CD8-positive, alpha-beta memory T cell (primary cell): Measurements from ENCODE around the gene ANGPTL7. TPM values are rescaled to one million over a fixed set of nuclear protein-coding genes. Genes with fewer than 3 reads are reported as not detected.

Experiments used
- CTCF ChIA-PET: fragments of 350-600 bp; sonication (Branson Sonifier 250); formaldehyde crosslinking; loops from one replicate; lab custom pipeline; 2021; ENCODE audit warnings: antibody characterized with exemption; lab: Charles Lee
- POLR2A ChIA-PET: fragments of 350-600 bp; sonication (Branson Sonifier 250); formaldehyde crosslinking; loops from one replicate; lab custom pipeline; 2021; ENCODE audit warnings: antibody characterized with exemption; lab: Charles Lee
- DNase-seq, 5 donors: peaks; one replicate each; pipeline versions ENCODE4 v3.0.0 to v3.0.0-alpha.2; 2020 to 2022; ENCODE audit warnings: mixed read lengths in 1 of 5
- H3K27ac ChIP-seq: one replicate; pipeline ENCODE4 v1.7.0; 2013; ENCODE audit warnings: low read depth, mild to moderate bottlenecking, low read length, moderate library complexity
- H3K27me3 ChIP-seq: 2 replicates; pipeline ENCODE4 v1.7.0; 2013; ENCODE audit warnings: low read length, mild to moderate bottlenecking; ENCODE audit not compliant: insufficient read depth, poor library complexity, severe bottlenecking
- H3K36me3 ChIP-seq: 2 replicates; pipeline ENCODE4 v1.7.0; 2013; ENCODE audit warnings: mild to moderate bottlenecking, low read length, moderate library complexity; ENCODE audit not compliant: insufficient read depth
- H3K4me1 ChIP-seq: 2 replicates; pipeline ENCODE4 v1.7.0; 2013; ENCODE audit warnings: mild to moderate bottlenecking, low read length, moderate library complexity; ENCODE audit not compliant: insufficient read depth
- H3K4me3 ChIP-seq: 2 replicates; pipeline ENCODE4 v1.7.0; 2013; ENCODE audit warnings: mild to moderate bottlenecking, low read length
- H3K9me3 ChIP-seq: 2 replicates; pipeline ENCODE4 v1.7.0; 2013; ENCODE audit warnings: mild to moderate bottlenecking, low read length
- H3K27ac Mint-ChIP-seq, 8 donors: one replicate each; pipeline ENCODE4 v1.8.0; 2020 to 2021; ENCODE audit warnings: mixed read lengths in 8 of 8, mild to moderate bottlenecking in 6 of 8, inconsistent platforms in 3 of 8, moderate library complexity in 3 of 8
- H3K27me3 Mint-ChIP-seq, 2 donors: one replicate each; pipeline ENCODE4 v1.8.0; 2020 to 2021; ENCODE audit warnings: mixed read lengths in 2 of 2, mild to moderate bottlenecking in 1 of 2, moderate library complexity in 1 of 2
- H3K36me3 Mint-ChIP-seq, 3 donors: one replicate each; pipeline ENCODE4 v1.8.0; 2020 to 2021; ENCODE audit warnings: mixed read lengths in 3 of 3, inconsistent platforms in 1 of 3, mild to moderate bottlenecking in 1 of 3
- H3K4me1 Mint-ChIP-seq, 3 donors: one replicate each; pipeline ENCODE4 v1.8.0; 2020 to 2021; ENCODE audit warnings: mixed read lengths in 3 of 3, inconsistent platforms in 1 of 3, mild to moderate bottlenecking in 1 of 3
- H3K4me3 Mint-ChIP-seq, 7 donors: one replicate each; pipeline ENCODE4 v1.8.0; 2020 to 2021; ENCODE audit warnings: mixed read lengths in 7 of 7, mild to moderate bottlenecking in 6 of 7, moderate library complexity in 4 of 7, inconsistent platforms in 2 of 7
- H3K9me3 Mint-ChIP-seq, 5 donors: one replicate each; pipeline ENCODE4 v1.8.0; 2020 to 2022; ENCODE audit warnings: mixed read lengths in 5 of 5, mild to moderate bottlenecking in 3 of 5, moderate library complexity in 2 of 5, inconsistent platforms in 1 of 5
- polyA plus RNA-seq: library from polyadenylated mRNA; unstranded; fragments of 300-500 nt; fragmentation: Illumina TruSeq; gene quantifications from one replicate; pipeline ENCODE4 v1.2.3, GENCODE V29; 2021
- total RNA-seq, 2 experiments: library from RNA; stranded (reverse); gene quantifications; one replicate each; pipeline ENCODE4 v1.2.3, GENCODE V29; 2021

ANGPTL7 gene
- total and polyA plus RNA-seq, 3 experiments from 2014 or later: not detected

GRCh38 chr1:11196945-11197344 is 7.8 kb downstream of the ANGPTL7 start:
- H3K4me3 ChIP-seq: no peak overlapping the region
- H3K36me3 Mint-ChIP-seq: peaks cover 13 to 86% (median 21%) of the 10 kb centered on the region in 3 donors
- ChIA-PET POLR2A (no interaction called here), CTCF (interaction anchor here (1.5 kb wide), 1 partner anchor 159 kb away, joined by 4 read pairs; no protein-coding TSS in a partner anchor)
- no peak for DNase-seq
- H3K27me3 ChIP-seq: no peaks in the 10 kb centered on the region
- no peaks in the 10 kb centered on the region for H3K4me1 ChIP-seq
- H3K4me1 Mint-ChIP-seq: peaks cover 0 to 1% (median 0%) of the 10 kb centered on the region in 3 donors
- no peaks in the 10 kb centered on the region for H3K9me3 Mint-ChIP-seq
- peak overlapping the region in 2 of 8 donors; percentile 4 to 50 for H3K27ac Mint-ChIP-seq
- peaks cover 61% of the 10 kb centered on the region for H3K36me3 ChIP-seq
- H3K27me3 Mint-ChIP-seq: no peaks in the 10 kb centered on the region
- no peak overlapping the region for H3K27ac ChIP-seq
- no peak overlapping the region for H3K4me3 Mint-ChIP-seq
- no peaks in the 10 kb centered on the region for H3K9me3 ChIP-seq

- no peaks in the 10 kb centered on the region for H3K4me1 ChIP-seq
- H3K4me3 ChIP-seq: no peak overlapping the region
- no peak overlapping the region for H3K4me3 Mint-ChIP-seq
- no peak for DNase-seq
- no peaks in the 10 kb centered on the region for H3K9me3 ChIP-seq
- no peak overlapping the region for H3K27ac ChIP-seq
- POLR2A ChIA-PET: no interaction called here
- CTCF ChIA-PET: interaction anchor here (1.5 kb wide), 1 partner anchor 160 kb away, joined by 4 read pairs; no protein-coding TSS in a partner anchor
- H3K4me1 Mint-ChIP-seq: peaks cover 0 to 1% (median 0%) of the 10 kb centered on the region in 3 donors
- no peaks in the 10 kb centered on the region for H3K27me3 ChIP-seq
- H3K36me3 ChIP-seq: peaks cover 61% of the 10 kb centered on the region
- H3K27me3 Mint-ChIP-seq: no peaks in the 10 kb centered on the region
- H3K27ac Mint-ChIP-seq: no peak overlapping the region
- H3K36me3 Mint-ChIP-seq: peaks cover 13 to 83% (median 21%) of the 10 kb centered on the region in 3 donors
- no peaks in the 10 kb centered on the region for H3K9me3 Mint-ChIP-seq
These were observed 8.2 kb downstream of the ANGPTL7 start for GRCh38 chr1:11197359-11197758.

GRCh38 chr1:11198257-11198656 is 9.1 kb downstream of the ANGPTL7 start:
- Mint-ChIP-seq H3K4me1 (peaks cover 0 to 1% (median 0%) of the 10 kb centered on the region in 3 donors), H3K27ac (no peak overlapping the region), H3K36me3 (peaks cover 13 to 84% (median 21%) of the 10 kb centered on the region in 3 donors), H3K9me3 (no peaks in the 10 kb centered on the region), H3K4me3 (no peak overlapping the region), H3K27me3 (no peaks in the 10 kb centered on the region)
- Histone ChIP-seq H3K4me1 (no peaks in the 10 kb centered on the region), H3K4me3 (no peak overlapping the region), H3K36me3 (peaks cover 54% of the 10 kb centered on the region), H3K27me3 (no peaks in the 10 kb centered on the region), H3K9me3 (no peaks in the 10 kb centered on the region), H3K27ac (no peak overlapping the region)
- no peak for DNase-seq
- ChIA-PET CTCF (interaction anchor here (1.5 kb wide), 1 partner anchor 161 kb away, joined by 4 read pairs; no protein-coding TSS in a partner anchor), POLR2A (no interaction called here)

GRCh38 chr1:11198851-11199594 is 9.9 kb downstream of the ANGPTL7 start:
- H3K36me3 Mint-ChIP-seq: peaks cover 13 to 84% (median 26%) of the 10 kb centered on the region in 3 donors
- no peaks in the 10 kb centered on the region for H3K9me3 Mint-ChIP-seq
- H3K27me3 Mint-ChIP-seq: no peaks in the 10 kb centered on the region
- H3K36me3 ChIP-seq: peaks cover 49% of the 10 kb centered on the region
- ChIA-PET POLR2A (no interaction called here), CTCF (no interaction called here)
- no peaks in the 10 kb centered on the region for H3K4me1 ChIP-seq
- no peaks in the 10 kb centered on the region for H3K9me3 ChIP-seq
- H3K4me3 Mint-ChIP-seq: no peak overlapping the region
- peaks cover 0 to 1% (median 0%) of the 10 kb centered on the region in 3 donors for H3K4me1 Mint-ChIP-seq
- DNase-seq: no peak
- no peaks in the 10 kb centered on the region for H3K27me3 ChIP-seq
- peak overlapping the region in 2 of 8 donors; percentile 3 to 88 for H3K27ac Mint-ChIP-seq
- H3K4me3 ChIP-seq: no peak overlapping the region
- H3K27ac ChIP-seq: no peak overlapping the region

- Mint-ChIP-seq H3K4me1 (no peaks in the 10 kb centered on the region), H3K36me3 (peaks cover 0 to 84% (median 22%) of the 10 kb centered on the region in 3 donors), H3K27ac (peak overlapping the region in 2 of 8 donors; percentile 2 to 88), H3K27me3 (no peaks in the 10 kb centered on the region), H3K4me3 (no peak overlapping the region), H3K9me3 (no peaks in the 10 kb centered on the region)
- Histone ChIP-seq H3K27me3 (no peaks in the 10 kb centered on the region), H3K27ac (no peak overlapping the region), H3K4me3 (no peak overlapping the region), H3K4me1 (no peaks in the 10 kb centered on the region), H3K36me3 (peaks cover 34% of the 10 kb centered on the region), H3K9me3 (no peaks in the 10 kb centered on the region)
- ChIA-PET CTCF (no interaction called here), POLR2A (no interaction called here)
- no peak for DNase-seq
These were observed 15.4 kb downstream of the ANGPTL7 start for GRCh38 chr1:11204396-11205190.

- Mint-ChIP-seq H3K27me3 (no peaks in the 10 kb centered on the region), H3K4me3 (no peak overlapping the region), H3K4me1 (no peaks in the 10 kb centered on the region), H3K27ac (peak overlapping the region in 3 of 8 donors; percentile 8 to 40 (median 21)), H3K9me3 (no peaks in the 10 kb centered on the region), H3K36me3 (peaks cover 12 to 95% (median 40%) of the 10 kb centered on the region in 3 donors)
- POLR2A ChIA-PET: no interaction called here
- CTCF ChIA-PET: interaction anchor here (2.8 kb wide), 1 partner anchor 171 kb away, joined by 8 read pairs; no protein-coding TSS in a partner anchor
- H3K4me3 ChIP-seq: no peak overlapping the region
- H3K27me3 ChIP-seq: no peaks in the 10 kb centered on the region
- H3K27ac ChIP-seq: no peak overlapping the region
- no peaks in the 10 kb centered on the region for H3K4me1 ChIP-seq
- no peaks in the 10 kb centered on the region for H3K9me3 ChIP-seq
- no peak for DNase-seq
- peaks cover 48% of the 10 kb centered on the region for H3K36me3 ChIP-seq
These were observed 18.9 kb downstream of the ANGPTL7 start for GRCh38 chr1:11207898-11208611.

GRCh38 chr1:11211461-11211860 is 22.3 kb downstream of the ANGPTL7 start:
- H3K9me3 ChIP-seq: no peaks in the 10 kb centered on the region
- no peaks in the 10 kb centered on the region for H3K4me1 Mint-ChIP-seq
- no peak overlapping the region for H3K27ac ChIP-seq
- H3K27me3 Mint-ChIP-seq: no peaks in the 10 kb centered on the region
- peaks cover 74% of the 10 kb centered on the region for H3K36me3 ChIP-seq
- DNase-seq: no peak
- H3K4me3 Mint-ChIP-seq: no peak overlapping the region
- CTCF ChIA-PET: interaction anchor here (1.0 to 1.7 kb wide), 3 partner anchors 60 to 174 kb away, joined by 3 to 4 read pairs (median 4); no protein-coding TSS in a partner anchor
- H3K9me3 Mint-ChIP-seq: no peaks in the 10 kb centered on the region
- no peak overlapping the region for H3K4me3 ChIP-seq
- no peak overlapping the region for H3K27ac Mint-ChIP-seq
- H3K4me1 ChIP-seq: no peaks in the 10 kb centered on the region
- H3K27me3 ChIP-seq: no peaks in the 10 kb centered on the region
- peaks cover 12 to 95% (median 46%) of the 10 kb centered on the region in 3 donors for H3K36me3 Mint-ChIP-seq
- POLR2A ChIA-PET: no interaction called here
